Parathyroid adenoma (tissue), 2 donors: Measurements from ENCODE around the gene PIK3C3.

ENCODE experiments used
- H2AFZ ChIP-seq: fragments of 300-600 bp; sonication (generic); one replicate; pipeline ENCODE4 v1.7.0; 2017; ENCODE audit warnings: antibody characterized with exemption, mild to moderate bottlenecking
- H3K27ac ChIP-seq: fragments of 300-600 bp; sonication (generic); one replicate; pipeline ENCODE4 v1.7.0; 2017
- H3K27me3 ChIP-seq: fragments of 300-600 bp; sonication (generic); one replicate; pipeline ENCODE4 v1.7.0; 2017; ENCODE audit warnings: low read length; ENCODE audit not compliant: control insufficient read depth, insufficient read depth
- H3K36me3 ChIP-seq: fragments of 300-600 bp; sonication (generic); one replicate; pipeline ENCODE4 v1.7.0; 2017; ENCODE audit warnings: low read length; ENCODE audit not compliant: control insufficient read depth, insufficient read depth
- H3K4me1 ChIP-seq: fragments of 300-600 bp; sonication (generic); one replicate; pipeline ENCODE4 v1.7.0; 2017; ENCODE audit warnings: control low read depth
- H3K4me2 ChIP-seq: fragments of 300-600 bp; sonication (generic); one replicate; pipeline ENCODE4 v1.7.0; 2017; ENCODE audit warnings: low read length
- H3K4me3 ChIP-seq: fragments of 300-600 bp; sonication (generic); one replicate; pipeline ENCODE4 v1.7.0; 2017; ENCODE audit warnings: low read depth, low read length
- H3K79me2 ChIP-seq: fragments of 300-600 bp; sonication (generic); one replicate; pipeline ENCODE4 v1.7.0; 2017; ENCODE audit warnings: control low read depth
- H3K9ac ChIP-seq: fragments of 300-600 bp; sonication (generic); one replicate; pipeline ENCODE4 v1.7.0; 2017; ENCODE audit warnings: mild to moderate bottlenecking
- H3K9me3 ChIP-seq: fragments of 300-600 bp; sonication (generic); one replicate; pipeline ENCODE4 v1.7.0; 2017; ENCODE audit warnings: low read length; ENCODE audit not compliant: control insufficient read depth
- CTCF ChIP-seq: fragments of 300-600 bp; sonication (generic); IDR thresholded peaks from one replicate; pipeline ENCODE4 v1.7.0; 2017; ENCODE audit warnings: antibody characterized with exemption, mild to moderate bottlenecking
- donor health status: primary hyperparathyroidism.

Gene PIK3C3

GRCh38 chr18:42131066-42131929 is 176.3 kb downstream of the PIK3C3 start:
- Histone ChIP-seq H3K4me3 (no peak overlapping the region), H2AFZ (no peak overlapping the region), H3K9me3 (no peaks in the 10 kb centered on the region), H3K27ac (no peak overlapping the region), H3K27me3 (no peaks in the 10 kb centered on the region), H3K9ac (no peak overlapping the region), H3K4me1 (no peaks in the 10 kb centered on the region), H3K79me2 (no peaks in the 10 kb centered on the region), H3K4me2 (no peak overlapping the region), H3K36me3 (no peaks in the 10 kb centered on the region)
- no peak for TF ChIP-seq CTCF

GRCh38 chr18:42131930-42132244 is 176.9 kb downstream of the PIK3C3 start:
- Histone ChIP-seq H3K27ac (no peak overlapping the region), H3K36me3 (no peaks in the 10 kb centered on the region), H3K9ac (no peak overlapping the region), H3K4me2 (no peak overlapping the region), H3K9me3 (no peaks in the 10 kb centered on the region), H3K79me2 (no peaks in the 10 kb centered on the region), H3K4me1 (no peaks in the 10 kb centered on the region), H2AFZ (no peak overlapping the region), H3K27me3 (no peaks in the 10 kb centered on the region), H3K4me3 (no peak overlapping the region)
- TF ChIP-seq CTCF, result no peak
